IMR-90 (cell line): ENCODE measurements around the gene F2RL1. TPM values are rescaled to one million over a fixed set of nuclear protein-coding genes. Genes with fewer than 3 reads are reported as not detected.
A peak's percentile ranks its signal among the peaks of the same experiment; 100 is the strongest.

Experiments
- ATAC-seq: fragments of 200-7000 bp; cut with Tn5 transposase; 2 replicates; pipeline ENCODE4 v1.9.1; 2020; ENCODE audit warnings: low read depth, mild to moderate bottlenecking, moderate library complexity
- BruUV-seq: library from RNA; stranded (reverse); fragments of 400-500 nt; replicated peaks from 2 replicates; lab custom pipeline; 2021; lab: Mats Ljungman, UMichigan
- CTCF ChIA-PET: fragments of 300-600 bp; formaldehyde crosslinking; extraction: SDS; loops from one replicate; lab custom pipeline; 2021; ENCODE audit warnings: antibody characterized with exemption; lab: Yijun Ruan, JAX
- POLR2A ChIA-PET: fragments of 300-600 bp; sonication (Branson Sonifier 250); formaldehyde crosslinking; loops from one replicate; lab custom pipeline; 2022; ENCODE audit warnings: antibody characterized with exemption; ENCODE audit not compliant: unreplicated experiment; lab: Charles Lee
- DNase-seq: peaks from one replicate; pipeline ENCODE4 v3.0.0; 2013
- H2AFZ ChIP-seq: replicated peaks from 2 replicates; pipeline ENCODE3; 2013; ENCODE audit warnings: low read length, mild to moderate bottlenecking; ENCODE audit not compliant: poor library complexity
- H2AK5ac ChIP-seq: 2 replicates; pipeline ENCODE4 v1.6.1; 2013; ENCODE audit warnings: low read depth, low read length, inconsistent platforms
- H2AK9ac ChIP-seq: replicated peaks from 2 replicates; pipeline ENCODE3; 2013; ENCODE audit warnings: mild to moderate bottlenecking, low read depth, low read length, moderate library complexity; ENCODE audit not compliant: poor library complexity
- H2BK120ac ChIP-seq: 2 replicates; pipeline ENCODE4 v1.6.1; 2013; ENCODE audit warnings: low read depth, low read length, inconsistent platforms
- H2BK15ac ChIP-seq: 3 replicates; pipeline ENCODE4 v1.6.1; 2013; ENCODE audit warnings: low read depth, low read length, inconsistent platforms
- H2BK20ac ChIP-seq: 2 replicates; pipeline ENCODE4 v1.6.1; 2013; ENCODE audit warnings: low read depth, mild to moderate bottlenecking, inconsistent platforms, low read length, moderate library complexity
- H2BK5ac ChIP-seq: 2 replicates; pipeline ENCODE4 v1.6.1; 2013; ENCODE audit warnings: mild to moderate bottlenecking, low read depth, low read length, inconsistent platforms; ENCODE audit not compliant: poor library complexity, severe bottlenecking
- H3K14ac ChIP-seq: replicated peaks from 2 replicates; pipeline ENCODE4 v1.6.1; 2013; ENCODE audit warnings: low read depth, low read length, inconsistent platforms
- H3K18ac ChIP-seq: 2 replicates; pipeline ENCODE4 v1.6.1; 2013; ENCODE audit warnings: low read depth, low read length, control low read depth
- H3K23ac ChIP-seq: 2 replicates; pipeline ENCODE4 v1.6.1; 2013; ENCODE audit warnings: low read depth, low read length, inconsistent platforms
- H3K27ac ChIP-seq: 2 replicates; pipeline ENCODE4 v1.5.1; 2013; ENCODE audit warnings: mild to moderate bottlenecking, control low read depth, low read length; ENCODE audit not compliant: insufficient read depth
- H3K27me3 ChIP-seq: 2 replicates; pipeline ENCODE4 v1.6.1; 2013; ENCODE audit warnings: low read length; ENCODE audit not compliant: control insufficient read depth, insufficient read depth
- H3K36me3 ChIP-seq: 2 replicates; pipeline ENCODE4 v1.6.1; 2013; ENCODE audit warnings: low read length, mixed read lengths; ENCODE audit not compliant: control insufficient read depth, insufficient read depth
- H3K4ac ChIP-seq: 2 replicates; pipeline ENCODE4 v1.6.1; 2013; ENCODE audit warnings: low read depth, low read length, inconsistent platforms
- H3K4me1 ChIP-seq: 2 replicates; pipeline ENCODE4 v1.6.1; 2013; ENCODE audit warnings: low read length, mixed read lengths; ENCODE audit not compliant: control insufficient read depth, insufficient read depth
- H3K4me2 ChIP-seq: 2 replicates; pipeline ENCODE4 v1.6.1; 2013; ENCODE audit warnings: low read depth, mild to moderate bottlenecking, control low read depth, low read length, moderate library complexity
- H3K4me3 ChIP-seq: 2 replicates; pipeline ENCODE4 v1.5.1; 2013; ENCODE audit warnings: low read depth, mild to moderate bottlenecking, control low read depth, low read length, moderate library complexity; ENCODE audit not compliant: insufficient read depth
- H3K56ac ChIP-seq: 2 replicates; pipeline ENCODE4 v1.6.1; 2013; ENCODE audit warnings: low read length, inconsistent platforms; ENCODE audit not compliant: insufficient read depth; ENCODE audit errors: extremely low read depth
- H3K79me1 ChIP-seq, 2 experiments: 2 replicates each; pipeline ENCODE4 v1.6.1; 2013; ENCODE audit warnings: low read length in 2 of 2, inconsistent platforms in 1 of 2, low read depth in 1 of 2
- H3K9ac ChIP-seq: 2 replicates; pipeline ENCODE4 v1.6.1; 2013; ENCODE audit warnings: low read depth, low read length, control low read depth
- H3K9me1 ChIP-seq: 2 replicates; pipeline ENCODE4 v1.6.1; 2013; ENCODE audit warnings: low read length, inconsistent platforms; ENCODE audit not compliant: insufficient read depth
- H3K9me3 ChIP-seq: 2 replicates; pipeline ENCODE4 v1.6.1; 2013; ENCODE audit warnings: low read length; ENCODE audit not compliant: control insufficient read depth, insufficient read depth
- H4K20me1 ChIP-seq: 2 replicates; pipeline ENCODE4 v1.6.1; 2013; ENCODE audit warnings: low read length, inconsistent platforms; ENCODE audit not compliant: insufficient read depth
- H4K5ac ChIP-seq: 2 replicates; pipeline ENCODE4 v1.6.1; 2013; ENCODE audit warnings: mild to moderate bottlenecking, low read depth, low read length, control low read depth
- H4K8ac ChIP-seq, 2 experiments: 2 replicates each; pipeline ENCODE4 v1.6.1; 2013; ENCODE audit warnings: low read depth in 2 of 2, low read length in 2 of 2, control low read depth in 1 of 2, inconsistent platforms in 1 of 2
- H4K91ac ChIP-seq: 2 replicates; pipeline ENCODE4 v1.6.1; 2013; ENCODE audit warnings: low read depth, low read length, inconsistent platforms; ENCODE audit not compliant: insufficient read depth
- BHLHE40 ChIP-seq: fragments of 150-350 bp; IDR thresholded peaks from 2 replicates; pipeline ENCODE4 v1.6.1; 2016; ENCODE audit warnings: mild to moderate bottlenecking, low read depth, low read length
- CTCF ChIP-seq: conservative IDR thresholded peaks from 2 replicates; pipeline ENCODE4 v1.5.1; 2012; ENCODE audit warnings: mild to moderate bottlenecking, low read depth, low read length, improper control_type of control experiment
- FOS ChIP-seq: fragments of 150-350 bp; IDR thresholded peaks from 2 replicates; pipeline ENCODE4 v1.6.1; 2016; ENCODE audit warnings: low read depth, low read length
- MAFK ChIP-seq: IDR thresholded peaks from 2 replicates; pipeline ENCODE4 v1.6.1; 2012; ENCODE audit warnings: low read depth, low read length, improper control_type of control experiment
- MAZ ChIP-seq: IDR thresholded peaks from 2 replicates; pipeline ENCODE4 v1.6.1; 2012; ENCODE audit warnings: low read depth, mild to moderate bottlenecking, low read length, improper control_type of control experiment, moderate library complexity, borderline replicate concordance
- NFE2L2 ChIP-seq: fragments of 150-350 bp; IDR thresholded peaks from 2 replicates; pipeline ENCODE4 v1.6.1; 2016; ENCODE audit warnings: low read depth, mild to moderate bottlenecking, low read length
- POLR2A ChIP-seq: IDR thresholded peaks from 2 replicates; pipeline ENCODE4 v1.6.1; 2012; ENCODE audit warnings: mild to moderate bottlenecking, low read depth, low read length
- RAD21 ChIP-seq: IDR thresholded peaks from 2 replicates; pipeline ENCODE4 v1.6.1; 2012; ENCODE audit warnings: low read length, improper control_type of control experiment
- RCOR1 ChIP-seq: IDR thresholded peaks from 2 replicates; pipeline ENCODE4 v1.6.1; 2012; ENCODE audit warnings: mild to moderate bottlenecking, low read length, improper control_type of control experiment; ENCODE audit not compliant: insufficient replicate concordance
- RFX5 ChIP-seq: IDR thresholded peaks from 2 replicates; pipeline ENCODE4 v1.8.0; 2012; ENCODE audit warnings: low read depth, mild to moderate bottlenecking, low read length, moderate library complexity
- WGBS, 2 experiments: methylation state at CpG; one replicate each; pipeline versions ENCODE4 v1.1.5 to v1.1.7; 2013; ENCODE audit warnings: missing lambda C conversion rate in 2 of 2; ENCODE audit not compliant: insufficient read length in 1 of 2; ENCODE audit errors: extremely low coverage in 2 of 2; 5-methylcytosine and 5-hydroxymethylcytosine counted together
- dilution Hi-C: fragments of 300-500 bp; cut with HindIII; formaldehyde crosslinking; loops from one replicate; pipeline ENCODE4 v1.14.3; 2018; ENCODE audit warnings: low sequenced_read_pairs; ENCODE audit not compliant: unreplicated experiment
- in situ Hi-C: fragments of 300-500 bp; cut with MboI; formaldehyde crosslinking; loops from 3 replicates; pipeline ENCODE4 v1.14.3; 2019; ENCODE audit warnings: low sequenced_read_pairs, inconsistent platforms, mixed read lengths
- intact Hi-C: fragments of 100-400 bp; cut with micrococcal nuclease; formaldehyde crosslinking; loops from 2 replicates; pipeline ENCODE4 v1.10.0; 2022
- polyA plus RNA-seq, 3 experiments: library from polyadenylated mRNA; depleted of rRNA; stranded (reverse); fragments of >200 nt; gene quantifications; 2 replicates each; pipeline ENCODE4 v1.2.3, GENCODE V29; 2012; ENCODE audit warnings: low replicate concordance in 1 of 3
- total RNA-seq: library from RNA; depleted of rRNA; stranded (reverse); fragments of >200 nt; gene quantifications from 2 replicates; pipeline ENCODE4 v1.2.3, GENCODE V29; 2012
- TF ChIP-seq, protein P1 (sequence below): fragments of 150-350 bp; IDR thresholded peaks from 2 replicates; pipeline ENCODE4 v1.6.1; 2016; ENCODE audit warnings: low read depth, mild to moderate bottlenecking, low read length, moderate library complexity, borderline replicate concordance

The F2RL1 gene
- total and polyA plus RNA-seq, 2 of the 4 experiments (the other 2 are of a cell fraction), result 5.6 to 12.4 TPM

DNA sequence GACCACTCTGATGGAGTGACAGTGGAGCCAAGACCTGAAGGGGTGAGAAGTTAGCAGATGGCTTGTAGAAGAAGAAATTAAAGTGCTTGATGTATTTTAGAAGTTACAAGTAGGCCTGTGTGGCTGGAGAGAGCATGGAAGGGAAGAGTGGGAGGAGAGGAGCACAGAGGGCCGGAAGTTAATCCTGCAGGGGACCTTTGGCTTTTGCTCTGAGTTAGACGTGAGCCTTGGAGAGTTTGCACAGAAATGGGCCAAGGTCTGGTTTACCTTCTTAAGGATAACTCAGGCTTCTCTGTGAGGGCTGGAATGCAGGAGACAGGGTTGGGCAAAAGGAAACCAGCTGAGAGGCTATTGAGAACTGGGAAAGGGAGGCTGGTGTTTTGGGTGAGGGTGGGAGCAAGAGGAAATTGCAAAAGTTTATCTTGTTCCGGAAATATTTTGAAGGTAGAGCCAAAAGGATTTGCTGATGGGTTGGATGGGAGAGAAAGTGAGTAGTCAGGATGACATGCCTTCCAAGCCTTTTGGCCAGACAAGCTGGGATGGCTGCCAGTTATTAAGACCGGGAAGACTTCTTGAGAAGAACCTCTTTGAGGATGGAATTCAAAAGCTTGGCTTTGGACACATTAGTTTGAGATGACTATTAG is 17.5 kb upstream of the F2RL1 start (continued):
- TF ChIP-seq RAD21 (no peak), RCOR1 (no peak)

GRCh38 chr5:76801803-76802195 is 17.0 kb upstream of the F2RL1 start:
- no peak overlapping the region for H3K9ac ChIP-seq
- H3K4me3 ChIP-seq, result no peak overlapping the region
- H3K9me3 ChIP-seq, result no peaks in the 10 kb centered on the region
- POLR2A ChIA-PET, result no interaction called here
- no TSS peak for BruUV-seq
- H3K56ac ChIP-seq, result no peak overlapping the region
- CTCF ChIA-PET, result interaction anchor here (0.9 kb wide), 1 partner anchor 27 kb away, joined by 3 read pairs; no protein-coding TSS in a partner anchor
- TF ChIP-seq POLR2A (no peak), NFE2L2 (no peak), MAFK (no peak), RFX5 (no peak), CTCF (no peak), BHLHE40 (no peak), MAZ (no peak), FOS (no peak), RCOR1 (no peak), RAD21 (no peak)
- TF ChIP-seq, protein P1, sequence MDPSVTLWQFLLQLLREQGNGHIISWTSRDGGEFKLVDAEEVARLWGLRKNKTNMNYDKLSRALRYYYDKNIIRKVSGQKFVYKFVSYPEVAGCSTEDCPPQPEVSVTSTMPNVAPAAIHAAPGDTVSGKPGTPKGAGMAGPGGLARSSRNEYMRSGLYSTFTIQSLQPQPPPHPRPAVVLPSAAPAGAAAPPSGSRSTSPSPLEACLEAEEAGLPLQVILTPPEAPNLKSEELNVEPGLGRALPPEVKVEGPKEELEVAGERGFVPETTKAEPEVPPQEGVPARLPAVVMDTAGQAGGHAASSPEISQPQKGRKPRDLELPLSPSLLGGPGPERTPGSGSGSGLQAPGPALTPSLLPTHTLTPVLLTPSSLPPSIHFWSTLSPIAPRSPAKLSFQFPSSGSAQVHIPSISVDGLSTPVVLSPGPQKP, result no peak
- H4K5ac ChIP-seq, result no peak overlapping the region
- H2BK15ac ChIP-seq, result peak overlapping the region; percentile 19; the same call in 1 of the 3 replicates
- peak overlapping the region; percentile 12; the same call in 1 of the 2 replicates for H2BK20ac ChIP-seq
- ATAC-seq (no peak), DNase-seq (no peak)
- 69% methylated on average over 3 of the region's 3 CpGs; no CpG with 5 or more reads in 1 of the 2 experiments for WGBS, 2 experiments
- dilution Hi-C loops (no loop called here), in situ Hi-C loops (no loop called here), intact Hi-C loops (no loop called here)
- H3K79me1 ChIP-seq, result no peaks in the 10 kb centered on the region
- H3K4me1 ChIP-seq, result peaks cover 12% of the 10 kb centered on the region
- no peak overlapping the region for H2AFZ ChIP-seq
- no peak overlapping the region for H3K4me2 ChIP-seq
- H3K9me1 ChIP-seq, result no peaks in the 10 kb centered on the region
- peaks cover 3% of the 10 kb centered on the region; the same call in 1 of the 2 replicates for H4K20me1 ChIP-seq
- H3K23ac ChIP-seq, result no peak overlapping the region
- peak overlapping the region; percentile 87 for H2AK5ac ChIP-seq
- no peaks in the 10 kb centered on the region for H3K27me3 ChIP-seq
- H2BK5ac ChIP-seq, result no peak overlapping the region
- no peaks in the 10 kb centered on the region for H3K36me3 ChIP-seq
- no peak overlapping the region for H3K18ac ChIP-seq
- no peak overlapping the region for H3K27ac ChIP-seq
- 0 out of 4 replicates have a peak overlapping the region, but pooled peaks of 1 of the 2 experiments have one; percentile 2 for H4K8ac ChIP-seq
- H2BK120ac ChIP-seq, result peak overlapping the region; percentile 47; the same call in 1 of the 2 replicates
- no peak overlapping the region for H2AK9ac ChIP-seq
- no peak overlapping the region for H4K91ac ChIP-seq
- H3K4ac ChIP-seq, result 0 out of 2 replicates have a peak overlapping the region, but pooled peaks have one; percentile 20
- H3K14ac ChIP-seq, result no peak overlapping the region
